Activated CD4-positive, alpha-beta T cell treated with anti-CD3 and anti-CD28 coated beads for 4 hours (primary cell): Measurements from ENCODE around the gene SCN4A.

Experiments
- DNase-seq, 2 donors: peaks; one replicate each; pipeline ENCODE4 v3.0.0-alpha.2; 2020

SCN4A gene

DNA sequence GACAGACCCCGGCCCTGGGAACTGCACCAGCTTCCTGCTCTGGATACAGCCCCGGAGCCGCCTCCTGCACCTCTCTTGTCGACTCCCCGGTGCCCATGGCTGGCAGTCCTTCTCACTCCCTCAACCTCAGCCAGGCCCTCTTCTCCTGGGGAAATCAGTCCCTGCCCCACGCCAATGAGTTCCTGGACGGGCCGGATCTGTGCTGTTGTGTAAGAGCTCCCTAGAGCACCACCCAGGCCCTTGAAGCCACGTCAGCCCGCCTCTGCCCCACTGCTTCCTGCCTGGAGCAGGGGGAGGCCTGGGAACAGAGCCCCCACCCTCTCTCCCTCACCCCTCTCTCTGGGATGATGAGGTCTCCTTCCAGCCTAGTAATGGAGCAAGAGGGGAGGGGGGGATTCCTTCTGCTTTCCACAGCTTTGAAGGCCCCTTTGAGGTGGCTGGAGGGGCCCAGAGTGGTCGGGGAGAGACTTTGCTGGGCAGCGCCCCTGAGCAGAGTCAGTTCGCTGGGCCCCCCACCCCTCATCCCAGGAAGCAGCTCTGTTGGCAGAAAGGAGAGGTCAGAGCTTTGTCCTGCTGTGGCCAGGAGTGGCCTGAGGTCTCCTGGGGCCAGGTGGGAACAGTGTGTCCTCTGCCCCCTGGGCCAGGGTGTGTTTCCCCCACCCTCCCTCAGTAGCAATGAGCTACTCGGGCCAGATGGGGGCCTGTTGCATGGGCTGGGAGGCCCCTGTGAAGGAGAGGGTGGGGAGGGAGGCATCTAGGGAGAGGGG lies 29.2 kb upstream of the SCN4A start:
- DNase-seq: no peak

DNA sequence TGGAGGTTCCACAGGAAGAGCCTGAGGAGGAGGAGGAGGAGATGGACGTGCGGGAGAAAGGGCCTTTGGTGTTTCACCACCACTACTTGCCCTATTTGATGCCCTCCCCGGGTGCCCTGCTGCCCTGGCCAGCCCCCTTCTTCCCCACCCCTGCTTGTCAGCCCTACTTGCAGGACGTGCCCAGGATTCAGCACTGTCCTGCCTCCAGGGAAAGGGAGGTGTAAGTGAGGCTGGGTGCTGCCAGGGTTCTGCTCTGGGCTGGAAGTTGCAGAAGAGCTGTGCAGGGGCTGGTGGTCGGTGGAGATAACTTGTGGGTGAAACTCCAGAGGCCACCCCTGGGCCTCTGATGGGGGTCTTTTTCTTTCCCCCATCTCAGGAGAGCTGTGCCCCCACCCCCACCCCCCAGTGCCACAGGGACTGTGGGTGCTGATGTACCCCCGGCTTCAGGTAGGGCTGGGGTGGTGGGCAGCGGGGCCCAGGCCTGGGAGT lies 28.4 kb upstream of the SCN4A start:
- DNase-seq: no peak

DNA sequence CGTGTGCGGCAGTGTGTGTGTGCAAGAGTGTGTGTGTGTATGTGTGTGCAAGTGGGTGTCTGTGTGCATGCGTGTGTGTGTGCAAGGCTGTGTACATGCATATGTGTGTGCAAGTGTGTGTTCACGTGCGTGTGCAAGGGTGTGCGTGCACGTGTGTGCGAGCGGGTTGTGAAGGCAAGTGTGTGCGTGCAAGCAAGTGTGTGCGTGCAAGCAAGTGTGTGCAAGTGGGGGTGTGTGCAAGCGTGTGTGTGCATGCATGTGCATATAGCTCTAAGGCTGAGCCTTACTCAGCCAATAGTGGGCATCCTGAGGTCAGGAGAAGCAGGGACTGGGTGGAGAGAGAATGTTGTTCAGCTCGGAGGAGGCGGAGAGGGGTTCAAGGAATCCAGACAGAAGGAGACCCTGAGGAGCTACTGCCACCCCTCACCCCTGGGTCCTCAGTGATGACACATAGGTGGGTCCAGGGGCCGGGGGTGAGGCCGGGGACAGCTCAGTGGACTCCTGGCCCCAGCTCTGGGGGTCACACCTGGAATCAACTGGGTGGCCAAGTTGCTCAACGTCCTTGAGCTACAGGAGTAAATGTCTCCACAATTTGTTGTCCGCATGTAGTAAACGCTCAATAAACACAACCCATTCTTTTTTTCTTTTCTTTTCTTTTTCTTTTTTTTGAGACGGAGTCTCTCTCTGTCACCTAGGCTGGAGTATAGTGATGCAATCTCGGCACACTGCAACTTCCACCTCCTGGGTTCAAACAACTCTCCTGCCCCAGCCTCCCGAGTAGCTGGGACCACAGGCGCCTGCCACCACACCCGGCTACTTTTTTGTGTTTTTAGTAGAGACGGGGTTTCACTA lies 27.2 kb upstream of the SCN4A start:
- no peak for DNase-seq

DNA sequence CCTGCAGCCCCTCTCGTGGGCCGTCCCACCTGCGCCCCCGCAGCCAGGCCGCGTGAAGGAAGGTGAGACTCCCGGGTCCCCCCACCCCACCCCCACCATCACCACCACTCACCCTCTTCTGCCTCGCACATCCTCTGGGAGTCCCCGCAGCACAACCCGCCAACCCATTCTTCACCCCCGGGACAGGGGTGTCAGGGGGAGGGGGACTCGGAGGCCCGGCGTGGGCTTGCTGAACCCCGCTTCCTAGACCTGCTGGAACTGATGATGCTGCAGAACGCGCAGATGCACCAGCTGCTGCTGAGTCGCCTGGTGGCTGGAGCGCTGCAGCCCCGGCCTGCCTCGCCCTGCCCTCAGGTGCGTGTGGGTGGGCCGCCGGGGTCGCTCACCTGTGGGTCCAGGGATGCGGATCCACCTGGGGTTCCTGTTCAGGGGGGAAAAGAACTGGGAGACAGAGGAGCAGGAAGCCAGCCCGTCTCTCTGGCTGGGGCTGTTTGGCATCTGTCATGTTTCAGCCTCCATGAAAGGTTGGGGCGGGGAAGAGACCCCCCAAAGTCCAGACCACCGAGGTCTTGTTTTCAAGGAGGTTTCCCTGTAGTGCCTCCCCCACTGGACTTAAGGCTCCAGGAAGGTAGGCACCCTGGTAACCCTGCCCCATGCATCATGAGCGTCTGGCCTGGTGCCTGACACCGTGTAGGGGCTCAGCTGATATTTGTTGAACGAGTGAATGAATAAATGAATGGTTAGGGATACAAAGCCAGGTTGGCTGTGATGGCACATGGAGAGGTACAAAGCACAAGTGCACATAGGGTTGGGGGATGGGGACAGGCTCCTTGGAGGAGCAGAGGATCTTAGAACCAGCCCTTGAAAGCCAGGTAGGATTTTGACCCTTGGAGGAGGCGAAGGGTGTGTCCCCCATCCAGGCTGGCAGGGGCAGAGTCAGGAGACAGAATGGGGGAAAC lies 26.3 kb upstream of the SCN4A start:
- DNase-seq: no peak

DNA sequence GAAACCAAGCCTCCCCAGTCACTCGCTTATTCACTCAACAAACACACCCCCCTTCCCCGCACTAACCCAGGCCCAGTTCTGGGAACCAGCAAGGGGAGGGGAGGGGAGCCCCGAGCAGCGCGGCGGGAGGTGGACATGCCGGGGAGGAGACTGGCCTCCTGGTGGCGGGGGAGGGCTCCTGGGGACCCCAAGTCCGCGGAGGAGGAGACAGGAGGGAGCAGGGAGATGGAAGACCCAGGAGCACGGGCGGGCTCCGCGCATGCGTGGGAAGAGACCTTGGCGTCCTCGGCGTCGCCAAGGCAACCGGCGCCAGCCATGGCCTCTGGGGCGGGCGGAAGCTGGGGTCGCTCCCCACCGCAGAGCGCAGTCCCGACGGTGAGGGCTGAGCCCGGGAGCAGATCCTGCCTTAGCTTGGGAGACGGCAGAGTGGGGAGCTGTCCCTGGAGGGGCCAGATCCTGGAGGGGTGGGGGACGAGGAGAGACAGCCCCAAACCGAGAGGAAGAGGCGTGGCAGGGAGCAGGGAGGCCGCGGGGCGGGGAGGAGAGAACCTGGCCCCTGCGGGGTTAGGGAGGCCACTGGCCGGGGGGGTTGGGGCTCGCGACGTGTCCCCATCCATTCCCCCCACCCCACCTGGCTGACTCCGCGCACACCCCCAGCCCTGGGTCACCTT lies 25.5 kb upstream of the SCN4A start, which contains the start of gene PRR29:
Gene PRR29 (plus strand): TSS at position 302 of the 671 bp plus-strand sequence. CDS start 14 bp downstream, at position 316.
- DNase-seq: peak; percentile 59 to 71

DNA sequence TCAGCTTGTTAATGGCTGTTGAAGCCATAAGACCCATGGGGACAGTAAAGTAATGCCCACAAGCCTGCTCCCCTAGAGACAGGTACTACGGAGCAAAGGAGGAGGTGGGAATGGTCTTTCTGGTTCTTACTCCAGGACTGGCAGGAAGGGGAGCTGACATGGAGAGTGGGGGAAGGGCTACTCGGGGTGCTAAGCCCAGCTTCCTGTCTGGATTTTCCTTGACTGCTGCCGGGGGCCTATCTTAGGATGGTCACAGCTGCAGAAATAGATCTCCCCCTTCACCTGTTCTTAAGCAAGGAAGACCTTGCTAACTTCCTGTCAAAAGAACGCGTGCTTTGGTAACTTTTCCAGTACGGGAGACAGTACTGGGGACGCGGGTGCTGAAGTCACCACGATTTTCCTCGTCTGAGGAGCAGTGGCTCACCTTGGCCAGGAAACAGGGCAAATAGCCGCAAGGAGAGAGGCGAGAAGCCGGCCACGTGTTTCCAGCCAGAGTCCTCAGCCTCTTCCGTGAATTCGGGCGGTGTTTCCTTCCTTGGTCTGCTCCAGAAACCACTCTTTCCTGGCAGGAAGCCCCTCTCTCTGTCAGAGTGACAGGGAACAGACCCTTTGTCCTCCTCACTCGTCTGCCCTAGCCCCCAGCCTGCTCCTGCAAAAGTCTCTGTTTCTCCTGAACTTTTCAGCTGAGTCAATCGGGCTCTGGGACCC lies 24.8 kb upstream of the SCN4A start:
- no peak for DNase-seq

DNA sequence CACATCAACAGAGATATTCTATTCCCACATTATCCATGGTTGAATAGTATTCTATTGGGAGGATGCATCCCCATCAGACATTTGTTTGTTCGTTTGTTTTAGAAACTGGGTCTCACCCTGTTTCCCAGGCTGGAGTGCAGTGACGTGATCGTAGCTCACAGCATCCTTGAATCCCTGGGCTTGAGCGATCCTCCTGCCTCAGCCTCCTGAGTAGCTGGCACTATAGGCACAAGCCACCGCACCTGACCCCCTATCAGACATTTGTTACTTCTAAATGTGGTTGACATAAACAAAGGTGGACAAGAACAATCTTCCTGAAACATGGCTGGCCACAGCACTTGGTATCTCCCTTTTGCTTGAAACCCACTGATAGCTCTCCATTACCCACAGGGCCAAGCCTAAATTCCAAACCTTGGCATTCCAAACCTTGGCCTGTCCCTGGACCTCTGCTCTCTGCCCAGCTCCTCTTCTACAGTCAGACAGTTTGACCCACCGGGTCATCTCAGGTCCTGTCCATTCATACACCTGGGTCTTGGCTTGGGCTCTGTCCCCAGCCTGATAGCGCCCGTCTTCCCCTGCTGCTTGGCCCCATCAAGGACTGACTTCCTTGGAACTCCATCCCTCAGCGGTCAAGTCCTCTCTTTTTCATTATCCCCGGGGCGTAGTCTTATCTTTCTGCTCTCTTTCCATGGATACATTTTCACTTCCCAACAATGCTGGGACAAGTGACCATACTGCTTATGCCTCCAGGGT lies 23.9 kb upstream of the SCN4A start:
- no peak for DNase-seq

DNA sequence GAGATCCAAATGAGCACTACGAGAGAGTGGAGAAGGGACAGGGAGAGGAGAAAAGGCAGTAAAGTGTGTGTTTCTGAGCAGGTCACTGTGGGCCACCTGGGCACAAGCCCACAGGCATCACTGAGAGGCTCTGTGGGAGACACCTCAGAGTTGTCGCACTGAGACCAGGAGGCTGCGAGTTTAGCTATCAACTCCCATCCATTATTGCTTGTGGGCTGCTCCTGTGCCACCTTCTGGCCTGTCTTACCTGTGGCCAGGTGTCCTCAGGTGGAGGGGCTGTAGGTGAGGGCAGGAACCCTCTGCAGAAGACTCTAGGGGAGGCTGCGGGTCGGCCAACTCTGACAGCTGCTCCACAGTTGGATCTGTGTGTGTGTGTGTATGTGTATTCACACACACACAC lies 22.9 kb upstream of the SCN4A start:
- DNase-seq: no peak

DNA sequence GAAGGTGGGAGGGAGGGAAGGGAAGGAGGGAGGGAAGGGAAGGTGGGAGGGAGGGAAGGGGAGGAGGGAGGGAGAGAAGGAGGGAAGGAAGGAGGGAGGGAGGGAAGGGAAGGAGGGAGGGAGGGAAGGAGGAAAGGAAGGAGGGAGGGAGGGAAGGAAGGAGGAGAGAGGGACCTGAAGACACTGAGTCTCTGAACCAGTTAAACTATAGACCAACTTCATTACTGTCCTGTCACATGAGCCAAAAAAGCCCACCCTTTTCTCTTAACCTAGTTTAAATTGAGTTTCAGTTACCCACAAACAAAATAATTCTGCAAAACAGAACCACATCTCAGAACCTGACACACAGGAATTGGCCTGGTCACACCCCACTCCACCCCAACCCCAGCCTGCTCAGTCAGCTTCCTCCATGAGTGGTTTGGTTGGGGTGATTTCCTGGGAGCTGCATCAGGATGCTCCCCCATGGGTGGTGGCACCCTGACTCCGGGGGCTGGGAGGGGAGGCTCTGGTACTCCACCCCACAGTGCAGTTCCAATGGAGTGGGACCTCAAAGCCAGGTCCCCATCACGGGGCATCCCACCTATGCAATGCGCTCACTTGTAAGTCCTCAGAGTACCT lies 20.8 kb upstream of the SCN4A start:
- DNase-seq: no peak

DNA sequence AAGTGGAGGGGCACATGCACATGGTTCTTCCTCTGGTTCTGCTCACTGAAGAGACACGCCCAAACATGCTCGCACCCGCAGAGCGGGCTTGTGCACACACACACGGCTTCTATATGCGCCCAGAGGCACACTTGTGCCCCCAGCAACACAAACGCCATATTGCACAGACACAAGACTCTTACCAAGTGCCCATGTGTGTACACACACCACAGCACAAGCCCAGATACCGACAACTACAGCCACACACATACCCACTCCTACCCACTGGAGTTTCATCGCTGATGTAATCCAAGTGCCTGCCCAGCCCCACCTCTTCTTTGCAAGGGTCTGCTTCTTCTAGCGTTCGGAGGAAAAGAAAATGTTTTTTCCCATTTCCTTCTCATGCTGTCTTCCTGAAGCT lies 18.9 kb upstream of the SCN4A start:
- DNase-seq: no peak

DNA sequence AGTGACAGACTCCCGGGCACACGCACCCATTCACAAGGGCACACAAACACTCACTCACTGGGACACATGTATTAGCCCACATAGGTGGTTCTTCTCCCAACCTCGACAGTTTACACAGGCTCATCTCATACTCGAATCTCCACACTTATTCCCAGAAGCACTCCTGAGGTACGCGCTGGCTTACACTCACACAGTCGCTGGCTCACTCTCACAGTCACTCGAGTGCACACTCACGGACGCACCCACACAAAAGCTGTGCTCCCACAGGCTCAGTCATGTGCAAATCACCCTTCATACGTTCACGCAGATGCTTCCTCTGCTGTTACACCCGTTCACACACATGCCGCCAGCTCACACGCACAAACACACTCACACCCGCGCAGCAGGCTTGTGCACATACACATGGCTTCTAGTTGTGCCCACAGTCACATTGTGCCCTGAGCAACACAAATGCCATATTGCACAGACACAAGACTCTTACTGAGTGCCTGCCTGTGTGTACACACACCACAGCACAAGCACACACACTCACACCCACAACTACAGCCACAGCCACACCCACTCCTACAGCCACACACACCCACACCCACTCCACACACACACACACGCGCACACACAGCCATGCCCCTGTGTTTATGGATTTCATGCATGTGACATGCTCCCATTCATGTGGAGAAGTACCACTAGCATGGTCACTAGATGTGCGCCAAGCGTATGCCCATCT lies 17.1 kb upstream of the SCN4A start:
- DNase-seq: no peak

DNA sequence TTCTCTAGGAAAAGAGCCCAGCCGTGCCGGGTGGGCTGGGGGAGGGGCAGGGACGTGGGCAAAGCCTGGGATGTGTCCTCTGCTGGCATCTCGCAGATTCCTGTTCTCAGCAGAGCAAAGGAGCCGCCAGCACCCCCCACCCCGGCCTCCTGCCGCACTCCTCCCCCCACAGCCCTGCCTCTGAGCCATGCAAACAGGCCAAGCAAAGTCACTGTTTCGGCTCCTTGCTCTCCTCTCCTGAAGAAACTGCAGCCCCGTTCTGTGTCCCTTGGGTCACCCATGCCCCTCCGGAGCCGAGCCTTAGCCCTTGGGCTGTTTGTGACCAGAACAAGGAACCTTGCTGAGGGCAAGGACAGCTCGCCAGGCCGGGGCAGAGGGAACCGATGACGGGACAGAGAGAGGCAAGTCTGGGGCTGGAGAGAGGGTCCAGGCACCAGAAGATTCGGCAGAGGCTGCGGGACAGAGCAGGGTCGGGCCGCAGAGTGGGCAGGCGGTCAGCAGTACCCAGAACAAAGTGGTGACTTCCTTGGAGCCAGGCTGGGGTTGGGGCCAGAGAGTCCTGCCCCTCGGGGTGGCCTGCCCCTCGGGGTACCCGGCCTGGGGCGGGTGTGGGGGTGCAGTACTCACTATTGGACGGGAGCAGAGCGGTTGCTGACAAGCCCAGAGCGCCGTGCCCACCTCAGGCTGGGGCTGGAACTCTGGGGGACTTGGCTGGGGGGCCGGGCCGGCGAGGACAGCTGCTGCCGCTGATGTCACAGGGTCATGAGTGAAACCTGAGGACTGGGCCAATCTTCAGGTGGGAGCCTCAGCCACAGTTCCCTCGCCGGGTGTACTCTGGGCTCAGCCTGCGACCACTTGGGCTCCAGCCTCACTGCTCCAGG lies 16.3 kb upstream of the SCN4A start:
- DNase-seq: no peak

DNA sequence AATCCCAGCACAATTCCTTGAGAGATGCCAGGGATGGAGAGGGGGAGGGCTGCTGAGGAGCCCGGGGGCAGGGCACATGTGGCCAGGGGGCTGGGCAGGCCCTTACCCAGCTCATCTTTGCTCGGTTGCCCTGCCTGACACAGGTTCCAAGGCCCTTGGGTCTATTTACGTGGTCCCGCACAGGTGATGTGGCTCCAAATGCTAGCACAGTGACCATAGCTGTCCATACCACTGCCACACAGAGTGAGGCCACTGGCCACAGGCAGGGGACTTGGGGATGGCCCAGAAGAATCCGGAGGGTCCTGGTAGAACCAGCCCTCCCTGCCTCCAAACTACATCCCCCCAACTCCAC lies 15.4 kb upstream of the SCN4A start:
- no peak for DNase-seq

DNA sequence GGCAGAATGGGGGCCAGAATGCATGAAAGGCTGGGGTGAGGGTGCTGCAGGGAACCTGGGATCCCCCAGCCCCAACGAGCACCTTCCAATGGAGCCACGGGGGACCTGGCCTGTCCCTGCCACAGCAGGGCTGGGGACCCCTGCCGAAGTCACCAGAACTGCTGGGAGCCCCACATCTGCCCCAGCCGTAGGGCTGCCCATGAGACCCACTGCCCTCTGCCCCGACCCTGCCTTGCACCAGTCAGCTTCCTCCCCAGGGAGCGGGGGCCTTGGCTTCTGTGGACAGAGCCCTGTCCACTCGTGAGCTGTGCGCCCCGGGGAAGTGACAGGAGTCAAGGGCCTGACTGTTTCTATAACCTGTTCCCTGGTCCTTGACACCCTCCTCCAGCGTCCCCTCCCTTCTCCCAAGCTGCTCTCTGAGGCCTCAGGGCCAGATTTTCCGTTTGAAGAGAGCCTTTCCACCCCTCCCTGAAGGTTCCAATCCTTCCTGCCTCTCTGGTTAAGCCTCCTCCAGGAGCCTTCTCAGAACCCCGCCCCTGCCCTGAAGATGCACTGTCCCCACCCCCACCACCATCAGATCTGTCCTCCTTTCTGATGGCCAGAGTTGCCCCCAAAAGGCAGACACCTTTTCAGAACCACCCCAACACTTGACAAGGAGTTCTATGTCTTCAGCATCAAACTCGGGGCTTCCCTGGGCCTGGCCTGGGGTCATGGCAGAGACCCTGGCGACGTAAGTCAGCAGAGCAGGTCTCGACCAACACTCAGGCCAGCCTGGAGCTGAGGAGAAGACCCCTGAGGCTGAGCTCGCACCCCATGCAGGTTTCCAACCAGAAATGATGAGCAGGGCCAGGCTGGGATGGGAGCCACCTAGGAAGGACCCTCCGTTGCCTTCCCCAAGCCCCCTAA lies 14.8 kb upstream of the SCN4A start:
- no peak for DNase-seq

DNA sequence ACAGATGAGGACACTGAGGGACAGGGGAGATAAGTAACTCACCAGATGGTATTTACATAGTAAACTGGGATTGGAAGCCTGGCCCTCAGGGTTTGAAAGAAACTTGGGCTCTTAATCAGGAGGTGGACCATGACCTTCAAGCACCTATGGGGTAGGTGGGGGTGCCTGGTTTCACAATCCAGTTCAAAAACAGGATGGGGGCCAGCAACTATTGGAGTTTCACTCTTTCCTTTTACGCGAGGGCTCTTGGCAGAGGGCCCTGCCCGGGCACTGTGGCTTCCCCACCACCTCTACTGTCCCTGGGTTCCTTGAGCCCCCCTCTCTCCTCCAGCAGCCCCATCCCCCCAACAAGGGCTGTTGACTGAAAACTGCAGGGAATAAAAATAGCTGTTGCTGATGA lies 14.1 kb upstream of the SCN4A start:
- no peak for DNase-seq

DNA sequence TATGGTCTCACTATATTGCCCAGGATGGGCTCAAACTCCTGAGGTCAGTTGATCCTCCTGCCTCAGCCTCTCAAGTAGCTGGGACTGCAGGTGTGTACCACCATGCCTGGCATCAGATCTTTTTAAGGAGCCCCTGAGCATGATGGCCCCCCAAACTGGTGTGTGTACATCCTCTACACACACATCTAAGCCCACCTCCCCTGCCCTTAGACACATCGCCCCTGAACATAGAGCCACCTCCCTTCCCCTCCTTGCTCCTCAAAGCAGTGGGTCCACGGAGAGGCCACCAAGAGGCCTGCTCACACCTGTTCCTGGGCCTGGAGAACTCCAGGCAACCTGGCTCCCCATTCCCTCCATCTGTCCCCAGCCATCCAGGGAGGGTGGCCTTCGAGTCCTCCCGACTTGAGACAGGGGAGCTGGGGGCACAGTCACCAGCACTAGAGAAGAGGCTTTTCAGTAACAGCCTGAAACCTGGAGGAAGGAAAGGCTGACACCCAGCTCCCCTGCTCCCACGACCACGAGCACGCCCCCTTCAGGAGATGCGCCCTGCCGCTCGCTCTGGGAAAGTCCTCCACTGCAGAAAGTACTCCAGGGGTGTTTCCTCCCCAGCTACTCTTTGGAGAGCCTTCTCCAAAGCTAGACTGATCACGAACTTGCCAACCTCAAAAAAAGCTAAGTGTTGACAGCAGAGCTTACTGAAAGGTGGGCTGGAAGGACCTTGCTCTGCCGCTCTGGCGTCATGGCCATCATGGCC lies 12.8 kb upstream of the SCN4A start:
- no peak for DNase-seq
